Neural progenitor cell (in vitro differentiated cells): ENCODE data around the gene RALGAPA1.
A peak's percentile ranks its signal among the peaks of the same experiment; 100 is the strongest.

Experiments
- CTCF ChIP-seq: fragments of 200-600 bp; sonication (generic); IDR thresholded peaks from 2 replicates; pipeline ENCODE4 v1.5.1; 2017; ENCODE audit warnings: antibody characterized with exemption, mild to moderate bottlenecking
- EZH2 ChIP-seq: fragments of 200-600 bp; sonication (generic); IDR thresholded peaks from 2 replicates; pipeline ENCODE4 v1.6.1; 2017; ENCODE audit warnings: antibody characterized with exemption, mild to moderate bottlenecking, moderate library complexity

- no peak for TF ChIP-seq EZH2
- TF ChIP-seq CTCF, result peak; percentile 60
Observed at GRCh38 chr14:35818346-35819115, 9.4 kb upstream of the RALGAPA1 start.
